Gastroesophageal sphincter (tissue), 3 donors: ENCODE data around the gene USP37.

Experiments
- POLR2A ChIP-seq, 2 donors: fragments of 450-650 bp; IDR thresholded peaks; one replicate each; pipeline ENCODE4 v1.6.1; 2017; ENCODE audit warnings: antibody characterized with exemption in 2 of 2, mild to moderate bottlenecking in 2 of 2, moderate library complexity in 1 of 2
- POLR2AphosphoS5 ChIP-seq: sonication (generic); formaldehyde crosslinking; IDR thresholded peaks from one replicate; pipeline ENCODE4 v1.6.1; 2017; ENCODE audit warnings: antibody characterized with exemption
- TF ChIP-seq, protein P1 (sequence below), 4 experiments: fragments of 200-600 bp in 2 of 4; fragments of 450-650 bp in 2 of 4; sonication (generic) in 1 of 4; IDR thresholded peaks; one replicate each; pipeline ENCODE4 v1.5.1; 2017 to 2019; ENCODE audit warnings: antibody characterized with exemption in 4 of 4, mild to moderate bottlenecking in 2 of 4, moderate library complexity in 2 of 4

DNA sequence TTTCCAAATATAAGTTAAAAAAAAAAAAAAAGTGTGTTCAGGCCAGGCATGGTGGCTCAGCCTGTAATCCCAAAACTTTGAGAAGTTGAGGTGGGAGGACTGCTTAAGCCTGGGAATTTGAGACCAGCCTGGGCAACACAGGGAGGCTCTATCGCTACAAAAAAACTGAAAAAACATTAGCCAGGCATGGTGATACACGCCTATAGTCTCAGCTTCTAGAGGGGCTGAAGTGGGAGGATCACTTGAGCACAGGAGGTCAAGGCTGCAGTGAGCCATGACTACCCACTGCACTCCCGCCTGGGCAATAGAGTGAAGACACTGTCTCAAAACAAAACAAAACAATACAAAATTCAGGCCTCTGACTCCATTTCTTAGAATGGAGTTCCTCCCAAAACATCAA lies 9.2 kb downstream of the USP37 start:
- TF ChIP-seq POLR2AphosphoS5 (no peak), POLR2A (IDR thresholded peaks at IDR 0.05) (no peak)
- TF ChIP-seq, protein P1, sequence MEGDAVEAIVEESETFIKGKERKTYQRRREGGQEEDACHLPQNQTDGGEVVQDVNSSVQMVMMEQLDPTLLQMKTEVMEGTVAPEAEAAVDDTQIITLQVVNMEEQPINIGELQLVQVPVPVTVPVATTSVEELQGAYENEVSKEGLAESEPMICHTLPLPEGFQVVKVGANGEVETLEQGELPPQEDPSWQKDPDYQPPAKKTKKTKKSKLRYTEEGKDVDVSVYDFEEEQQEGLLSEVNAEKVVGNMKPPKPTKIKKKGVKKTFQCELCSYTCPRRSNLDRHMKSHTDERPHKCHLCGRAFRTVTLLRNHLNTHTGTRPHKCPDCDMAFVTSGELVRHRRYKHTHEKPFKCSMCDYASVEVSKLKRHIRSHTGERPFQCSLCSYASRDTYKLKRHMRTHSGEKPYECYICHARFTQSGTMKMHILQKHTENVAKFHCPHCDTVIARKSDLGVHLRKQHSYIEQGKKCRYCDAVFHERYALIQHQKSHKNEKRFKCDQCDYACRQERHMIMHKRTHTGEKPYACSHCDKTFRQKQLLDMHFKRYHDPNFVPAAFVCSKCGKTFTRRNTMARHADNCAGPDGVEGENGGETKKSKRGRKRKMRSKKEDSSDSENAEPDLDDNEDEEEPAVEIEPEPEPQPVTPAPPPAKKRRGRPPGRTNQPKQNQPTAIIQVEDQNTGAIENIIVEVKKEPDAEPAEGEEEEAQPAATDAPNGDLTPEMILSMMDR (IDR thresholded peaks at IDR 0.05): no peak
